Stimulated activated CD4-positive, alpha-beta T cell treated with anti-CD3 and anti-CD28 coated beads, Interleukin-2, amount 100 ng/mL, for 4 hours (primary cell): ENCODE results near the gene KRTAP4-1.
"Not testable (repeated sequence)": the region's sequence is repeated elsewhere in the genome, so short reads cannot be mapped to it uniquely, and the experiment has no call there.

Experiments
- DNase-seq: peaks from one replicate; pipeline ENCODE4 v3.0.0-alpha.2; 2020; ENCODE audit warnings: low read depth

KRTAP4-1 gene

GRCh38 chr17:41171886-41172285 is 12.8 kb downstream of the KRTAP4-1 start:
- DNase-seq: no peak

GRCh38 chr17:41168121-41168520 is 16.6 kb downstream of the KRTAP4-1 start, which contains the start of gene KRTAP4-3:
Gene KRTAP4-3 (minus strand): TSS chr17:41168221. CDS start chr17:41168172, 49 bp downstream.
- DNase-seq: no peak

- DNase-seq: no peak
Measured at GRCh38 chr17:41167561-41167960, 17.1 kb downstream of the KRTAP4-1 start.

GRCh38 chr17:41163828-41164227 is 20.9 kb downstream of the KRTAP4-1 start:
- DNase-seq: no peak

DNA sequence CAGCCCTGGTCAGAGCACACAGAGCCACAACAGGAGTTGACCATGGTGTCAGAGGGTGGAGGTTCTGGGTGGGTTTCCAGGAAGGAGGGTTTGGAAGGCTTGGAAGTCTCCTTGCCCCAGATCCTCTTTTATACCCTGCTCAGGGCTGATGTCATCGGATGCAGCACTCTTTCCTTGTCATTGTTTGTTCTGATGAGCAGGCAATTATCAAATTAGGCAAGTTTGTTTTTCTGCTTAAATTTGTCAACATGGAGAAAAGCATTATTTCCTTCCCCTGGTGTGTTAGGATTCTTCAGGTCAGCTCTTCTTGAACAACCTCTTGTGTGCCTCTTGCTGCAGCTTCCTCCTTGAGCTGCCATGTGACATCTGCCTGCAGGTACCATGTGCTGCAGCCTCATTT is 24.1 kb downstream of the KRTAP4-1 start, which contains the start of gene KRTAP4-4:
Gene KRTAP4-4 (minus strand): TSS at position 101 of the 400 bp plus-strand sequence. CDS start 57 bp downstream, at position 44.
- DNase-seq: no peak

DNA sequence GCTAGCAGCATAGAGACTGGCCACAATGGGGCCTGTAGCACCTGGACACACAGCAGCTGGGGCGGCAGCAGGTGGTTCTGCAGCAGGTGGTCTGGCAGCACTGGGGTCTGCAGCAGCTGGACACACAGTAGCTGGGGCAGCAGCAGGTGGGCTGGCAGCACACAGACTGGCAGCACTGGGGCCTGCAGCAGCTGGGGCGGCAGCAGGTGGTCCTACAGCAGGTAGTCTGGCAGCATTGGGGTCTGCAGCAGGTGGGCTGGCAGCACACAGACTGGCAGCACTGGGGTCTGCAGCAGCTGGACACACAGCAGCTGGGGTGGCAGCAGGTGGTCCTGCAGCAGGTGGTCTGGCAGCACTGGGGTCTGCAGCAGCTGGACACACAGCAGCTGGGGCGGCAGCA is 24.5 kb downstream of the KRTAP4-1 start:
- DNase-seq: not testable (repeated sequence)

GRCh38 chr17:41153856-41154255 is 30.9 kb downstream of the KRTAP4-1 start:
- DNase-seq: no peak

- DNase-seq: no peak
Measured at GRCh38 chr17:41151525-41151924, 33.2 kb downstream of the KRTAP4-1 start.

DNA sequence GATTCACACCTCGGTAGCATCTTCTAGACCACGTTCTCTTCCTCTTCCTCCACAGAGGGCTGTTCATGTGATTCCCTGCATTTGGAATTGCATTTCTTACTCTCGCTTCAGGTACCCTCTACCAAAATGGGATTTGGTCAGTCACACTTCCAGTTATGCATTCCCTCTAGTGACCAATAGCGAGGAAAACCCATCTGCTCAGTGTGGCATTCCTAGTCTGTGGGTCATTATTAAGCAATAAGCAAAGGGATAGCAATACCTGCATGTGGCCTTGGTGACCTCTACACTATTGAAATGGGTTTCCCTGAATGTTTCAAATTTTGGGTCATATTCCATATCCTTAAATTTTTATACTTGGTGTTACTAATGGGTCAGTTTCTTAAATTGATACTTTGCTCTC is 34.7 kb downstream of the KRTAP4-1 start:
- DNase-seq: no peak

GRCh38 chr17:41149652-41149985 is 35.1 kb downstream of the KRTAP4-1 start, which contains the start of gene KRTAP4-5:
Gene KRTAP4-5 (minus strand): TSS chr17:41149825. CDS start chr17:41149767, 58 bp downstream.
- no peak for DNase-seq

GRCh38 chr17:41148971-41149651 is 35.6 kb downstream of the KRTAP4-1 start:
- not testable (repeated sequence) for DNase-seq

GRCh38 chr17:41147531-41148204 is 37.0 kb downstream of the KRTAP4-1 start:
- DNase-seq: no peak

GRCh38 chr17:41145261-41145660 is 39.5 kb downstream of the KRTAP4-1 start:
- DNase-seq: no peak

DNA sequence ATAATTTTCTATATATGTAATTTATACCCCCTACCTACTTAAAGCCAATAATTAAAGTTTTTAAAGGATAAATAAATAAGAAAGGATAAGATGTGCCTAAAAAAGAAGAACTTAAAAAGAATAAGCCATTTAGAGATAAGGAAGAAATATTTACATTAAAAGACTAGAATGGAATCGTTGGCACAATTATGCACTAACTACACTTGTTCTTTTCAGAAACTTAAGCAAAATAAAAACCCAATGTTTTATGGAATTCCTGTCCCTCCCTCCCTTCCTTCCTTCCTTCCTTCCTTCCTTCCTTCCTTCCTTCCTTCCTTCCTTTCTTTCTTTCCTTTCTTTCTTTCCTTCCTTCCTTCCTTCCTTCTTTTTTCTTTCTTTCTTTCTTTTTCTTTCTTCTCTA is 39.9 kb downstream of the KRTAP4-1 start:
- DNase-seq: no peak

DNA sequence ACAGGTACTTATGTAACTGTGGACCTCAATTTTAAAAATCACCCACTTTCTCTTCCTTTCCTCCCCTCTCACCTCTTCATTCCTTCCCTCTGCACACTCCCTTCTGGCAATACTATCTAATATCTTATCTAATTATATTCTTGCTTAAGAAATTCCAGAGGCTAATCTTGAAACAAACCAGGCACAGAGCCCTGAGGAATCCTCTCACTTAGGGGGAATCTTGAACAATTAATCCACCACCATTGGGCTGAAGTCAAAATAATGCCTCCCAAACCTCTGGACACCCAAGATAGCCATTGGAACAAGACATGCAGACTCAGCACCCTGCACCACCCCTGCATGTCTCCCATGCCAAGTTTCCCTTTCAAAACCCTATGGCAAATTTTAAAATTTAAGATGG is 43.4 kb downstream of the KRTAP4-1 start:
- DNase-seq: no peak

DNA sequence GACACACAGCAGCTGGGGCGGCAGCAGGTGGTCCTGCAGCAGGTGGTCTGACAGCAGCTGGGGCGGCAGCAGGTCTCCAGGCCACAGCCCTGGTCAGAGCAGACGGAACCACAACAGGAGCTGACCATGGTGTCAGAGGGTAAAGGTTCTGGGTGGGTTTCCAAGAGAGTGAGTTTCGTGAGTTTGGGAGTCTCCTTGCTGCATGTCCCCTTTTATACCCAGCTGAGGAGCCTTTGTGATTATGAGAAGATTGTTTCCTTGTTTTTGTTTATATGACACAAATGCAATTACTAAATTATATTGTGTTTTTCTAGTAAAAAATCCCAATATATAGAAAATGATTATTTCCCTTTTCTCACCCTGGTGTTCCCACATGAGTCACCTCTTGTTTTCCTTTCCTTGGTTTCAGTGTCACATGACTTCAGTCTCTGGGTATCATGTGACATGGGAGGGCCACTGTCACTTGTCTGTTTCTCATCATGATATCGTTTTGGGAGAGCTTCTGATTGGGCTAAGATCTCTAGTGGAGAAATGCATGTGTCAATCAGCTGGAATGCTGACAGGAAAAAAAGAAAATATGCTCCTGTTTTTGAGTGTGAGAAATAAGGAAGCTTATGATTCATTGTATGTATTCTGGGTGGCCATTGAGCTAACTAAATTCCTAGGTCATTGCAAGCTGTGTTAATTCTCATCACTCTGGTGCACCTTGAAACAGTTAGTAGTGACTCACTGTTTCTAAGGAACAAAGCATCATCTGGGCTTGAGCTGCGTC is 44.2 kb downstream of the KRTAP4-1 start, which contains the start of gene KRTAP4-6:
Gene KRTAP4-6 (minus strand): TSS at position 185 of the 772 bp plus-strand sequence. CDS start 57 bp downstream, at position 128.
- no peak for DNase-seq

DNA sequence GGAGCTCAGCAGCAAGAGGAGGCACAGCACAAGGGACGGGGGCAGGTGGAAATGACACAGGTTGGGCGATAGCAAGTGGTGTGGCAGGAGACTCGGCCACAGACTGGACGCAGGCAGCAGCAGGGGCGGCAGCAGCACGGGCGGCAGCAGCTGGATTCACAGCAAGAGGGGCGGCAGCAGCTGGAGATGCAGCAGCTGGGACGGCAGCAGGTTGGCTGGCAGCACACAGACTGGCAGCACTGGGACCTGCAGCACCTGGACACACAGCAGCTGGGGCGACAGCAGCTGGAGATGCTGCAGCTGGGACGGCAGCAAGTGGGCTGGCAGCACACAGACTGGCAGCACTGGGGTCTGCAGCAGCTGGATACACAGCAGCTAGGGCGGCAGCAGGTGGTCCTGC is 44.8 kb downstream of the KRTAP4-1 start:
- DNase-seq: not testable (repeated sequence)
